IPS-18c (cell line): Measurements from ENCODE around the gene ACSL6.
"Not testable (repeated sequence)": the region's sequence is repeated elsewhere in the genome, so short reads cannot be mapped to it uniquely, and the experiment has no call there.

ENCODE experiments used
- H3K4me3 ChIP-seq: 2 replicates; pipeline ENCODE4 v1.7.0; 2013; ENCODE audit warnings: low read depth, mild to moderate bottlenecking, low read length, moderate library complexity; ENCODE audit not compliant: insufficient read depth
- H3K9me3 ChIP-seq: one replicate; pipeline ENCODE4 v1.6.1; 2013; ENCODE audit warnings: mild to moderate bottlenecking, low read length, moderate library complexity; ENCODE audit not compliant: control insufficient read depth, insufficient read depth

The ACSL6 gene

GRCh38 chr5:131944702-131945550 lies 66.5 kb downstream of the ACSL6 start:
- H3K9me3 ChIP-seq, result no peaks in the 10 kb centered on the region
- no peak overlapping the region for H3K4me3 ChIP-seq

- H3K9me3 ChIP-seq, result no peaks in the 10 kb centered on the region
- H3K4me3 ChIP-seq, result no peak overlapping the region
These were observed 67.5 kb downstream of the ACSL6 start for GRCh38 chr5:131943916-131944315.

- no peaks in the 10 kb centered on the region for H3K9me3 ChIP-seq
- H3K4me3 ChIP-seq, result no peak overlapping the region
These were observed 69.4 kb downstream of the ACSL6 start for GRCh38 chr5:131942016-131942415.

GRCh38 chr5:131939690-131940345 lies 71.6 kb downstream of the ACSL6 start:
- no peaks in the 10 kb centered on the region for H3K9me3 ChIP-seq
- no peak overlapping the region for H3K4me3 ChIP-seq

GRCh38 chr5:131932235-131932634 lies 79.2 kb downstream of the ACSL6 start:
- peaks cover 2% of the 10 kb centered on the region for H3K9me3 ChIP-seq
- no peak overlapping the region for H3K4me3 ChIP-seq

DNA sequence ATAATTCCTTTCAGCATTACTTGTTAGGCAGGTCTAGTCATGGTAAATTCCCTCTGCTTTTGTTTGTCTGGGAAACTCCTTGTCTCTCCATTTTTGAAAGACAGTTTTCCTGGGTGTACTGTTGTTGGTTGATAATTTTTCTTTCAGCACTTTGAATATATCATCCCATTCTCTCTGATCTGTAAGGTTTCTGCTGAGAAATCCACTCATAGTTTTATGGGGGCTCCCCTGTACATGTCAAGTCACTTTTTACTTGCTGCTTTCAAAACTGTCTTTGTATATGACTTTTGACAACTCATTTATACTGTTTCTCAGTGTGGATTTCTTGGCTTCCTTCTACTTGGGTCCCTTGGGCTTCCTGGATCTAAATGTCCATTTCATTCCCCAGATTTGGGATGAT lies 82.5 kb downstream of the ACSL6 start:
- H3K9me3 ChIP-seq, result peaks cover 2% of the 10 kb centered on the region
- no peak overlapping the region for H3K4me3 ChIP-seq

GRCh38 chr5:131926168-131926567 lies 85.3 kb downstream of the ACSL6 start:
- peaks cover 2% of the 10 kb centered on the region for H3K9me3 ChIP-seq
- no peak overlapping the region for H3K4me3 ChIP-seq

GRCh38 chr5:131916481-131916880 lies 95.0 kb downstream of the ACSL6 start:
- no peak overlapping the region for H3K4me3 ChIP-seq
- H3K9me3 ChIP-seq, result no peaks in the 10 kb centered on the region

GRCh38 chr5:131914472-131914871 lies 97.0 kb downstream of the ACSL6 start:
- Histone ChIP-seq H3K9me3 (no peaks in the 10 kb centered on the region), H3K4me3 (no peak overlapping the region)

DNA sequence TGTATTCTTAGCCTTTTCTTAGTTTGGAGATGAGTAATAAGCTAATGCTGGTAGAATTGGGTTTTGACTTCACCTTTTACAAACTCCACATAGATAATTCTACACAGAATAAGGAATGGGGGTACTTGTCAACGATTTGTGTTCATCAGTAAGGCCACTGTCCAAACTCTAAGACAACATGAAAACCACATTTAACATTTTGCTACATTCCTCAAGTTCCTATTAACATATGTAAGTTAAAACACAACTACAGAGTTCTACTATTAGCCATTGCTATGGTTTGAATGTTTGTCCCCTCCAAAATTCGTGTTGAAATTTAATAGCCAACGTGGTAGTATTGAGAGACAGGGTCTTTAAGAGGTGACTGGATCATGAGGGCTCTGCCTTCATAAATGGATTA lies 97.9 kb downstream of the ACSL6 start:
- Histone ChIP-seq H3K9me3 (no peaks in the 10 kb centered on the region), H3K4me3 (no peak overlapping the region)

DNA sequence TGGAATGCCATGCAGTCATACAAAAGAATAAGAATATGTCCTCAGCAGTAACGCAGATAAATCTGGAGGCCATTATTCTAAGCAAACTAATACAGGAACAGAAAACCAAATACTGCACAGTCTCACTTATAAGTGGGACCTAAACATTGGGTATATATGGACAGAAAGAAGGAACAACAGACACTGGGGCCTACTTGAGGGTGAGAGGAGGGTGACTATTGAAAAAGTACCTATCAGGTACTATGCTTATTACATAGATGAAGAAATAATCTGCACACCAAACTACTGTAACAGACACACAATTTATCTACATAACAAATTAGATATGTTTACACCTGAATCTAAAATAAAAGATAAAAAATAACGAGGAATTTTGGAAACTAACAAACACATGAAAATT lies 104.8 kb downstream of the ACSL6 start:
- no peak overlapping the region for H3K4me3 ChIP-seq
- no peaks in the 10 kb centered on the region for H3K9me3 ChIP-seq

DNA sequence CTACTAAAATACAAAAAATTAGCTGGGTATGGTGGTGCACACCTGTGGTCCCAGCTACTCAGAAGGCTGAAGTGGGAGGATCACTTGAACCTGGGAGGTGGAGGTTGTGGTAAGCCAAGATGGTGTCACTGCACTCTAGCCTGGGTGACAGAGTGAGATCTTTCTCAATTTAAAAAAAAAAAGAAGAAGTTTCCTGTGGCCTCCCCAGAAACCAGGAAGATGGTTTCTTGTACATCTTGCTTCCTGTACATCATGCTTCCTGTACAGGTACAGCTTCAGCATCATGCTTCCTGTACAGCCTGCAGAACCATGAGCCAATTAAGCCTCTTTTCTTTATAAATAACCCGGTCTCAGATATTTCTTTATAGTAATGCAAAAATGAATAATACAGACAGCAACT lies 109.2 kb downstream of the ACSL6 start:
- not testable (repeated sequence) for H3K9me3 ChIP-seq, H3K4me3 ChIP-seq
